Measurements from ENCODE around the gene FTO.

DNA sequence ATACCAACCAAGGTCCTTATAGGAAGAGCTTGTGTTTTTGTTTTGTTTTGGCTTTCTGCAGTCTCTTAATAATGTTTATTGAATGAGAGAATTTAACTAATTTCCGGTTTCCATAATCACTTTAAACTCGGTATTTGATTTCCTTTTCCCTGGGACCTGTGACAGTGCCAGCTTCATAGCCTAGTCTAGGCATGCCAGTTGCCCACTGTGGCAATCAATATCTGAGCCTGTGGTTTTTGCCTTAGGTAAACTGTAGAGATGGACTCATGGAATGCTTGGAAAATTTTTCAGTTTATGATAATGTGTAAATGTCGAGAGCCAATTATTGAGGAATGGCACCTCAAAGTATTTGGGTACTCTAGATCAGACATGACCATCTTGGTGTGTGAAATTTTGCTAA, 78.2 kb downstream of the FTO start:
- TF ChIP-seq, protein P1, sequence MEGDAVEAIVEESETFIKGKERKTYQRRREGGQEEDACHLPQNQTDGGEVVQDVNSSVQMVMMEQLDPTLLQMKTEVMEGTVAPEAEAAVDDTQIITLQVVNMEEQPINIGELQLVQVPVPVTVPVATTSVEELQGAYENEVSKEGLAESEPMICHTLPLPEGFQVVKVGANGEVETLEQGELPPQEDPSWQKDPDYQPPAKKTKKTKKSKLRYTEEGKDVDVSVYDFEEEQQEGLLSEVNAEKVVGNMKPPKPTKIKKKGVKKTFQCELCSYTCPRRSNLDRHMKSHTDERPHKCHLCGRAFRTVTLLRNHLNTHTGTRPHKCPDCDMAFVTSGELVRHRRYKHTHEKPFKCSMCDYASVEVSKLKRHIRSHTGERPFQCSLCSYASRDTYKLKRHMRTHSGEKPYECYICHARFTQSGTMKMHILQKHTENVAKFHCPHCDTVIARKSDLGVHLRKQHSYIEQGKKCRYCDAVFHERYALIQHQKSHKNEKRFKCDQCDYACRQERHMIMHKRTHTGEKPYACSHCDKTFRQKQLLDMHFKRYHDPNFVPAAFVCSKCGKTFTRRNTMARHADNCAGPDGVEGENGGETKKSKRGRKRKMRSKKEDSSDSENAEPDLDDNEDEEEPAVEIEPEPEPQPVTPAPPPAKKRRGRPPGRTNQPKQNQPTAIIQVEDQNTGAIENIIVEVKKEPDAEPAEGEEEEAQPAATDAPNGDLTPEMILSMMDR (IDR thresholded peaks at IDR 0.05 in 4 of 5, conservative IDR thresholded peaks at IDR 0.05 in 1 of 5): no peak
- no peak for TF ChIP-seq POLR2A (IDR thresholded peaks at IDR 0.05)

Data from gastrocnemius medialis (tissue), 4 donors.